K562 (cell line): Measurements from ENCODE around the gene TBC1D16.

Source experiments
- CCNT2 ChIP-seq: IDR thresholded peaks from 2 replicates; pipeline ENCODE4 v1.6.1; 2011; ENCODE audit warnings: borderline replicate concordance, low read depth, mild to moderate bottlenecking, moderate library complexity, mixed read lengths, low read length; ENCODE audit not compliant: insufficient read length; ENCODE audit errors: extremely low read depth
- CEBPG ChIP-seq, 3 experiments: fragments of 200-800 bp in 1 of 3; sonication (Bioruptor generic) in 1 of 3; sonication (generic) in 1 of 3; formaldehyde crosslinking in 1 of 3; IDR thresholded peaks in 2 of 3; conservative IDR thresholded peaks in 1 of 3; 2 replicates each; pipeline versions ENCODE4 v1.6.1 to v1.8.0; 2016 to 2022; ENCODE audit warnings: missing compliant biosample characterization in 2 of 3, missing genetic modification characterization in 2 of 3, mild to moderate bottlenecking in 1 of 3, missing genetic modification reagents in 1 of 3
- PHF8 ChIP-seq: fragments of 200-600 bp; sonication (generic); IDR thresholded peaks from 2 replicates; pipeline ENCODE4 v1.6.1; 2012; ENCODE audit warnings: mixed run types, mild to moderate bottlenecking, inconsistent platforms, low read length, moderate library complexity, borderline replicate concordance
- REST ChIP-seq, 2 experiments: fragments of 450-650 bp; formaldehyde crosslinking in 1 of 2; IDR thresholded peaks; 2 replicates each; pipeline versions ENCODE4 v1.4.0 to v1.6.1; 2014 to 2020; ENCODE audit warnings: mild to moderate bottlenecking in 2 of 2, borderline replicate concordance in 1 of 2, low read depth in 1 of 2
- XRCC4 ChIP-seq: IDR thresholded peaks from one replicate; pipeline ENCODE4 v1.6.1; 2011; ENCODE audit not compliant: insufficient read depth, insufficient read length; ENCODE audit errors: extremely low read depth
- ZFX ChIP-seq: sonication (generic); formaldehyde crosslinking; IDR thresholded peaks from 2 replicates; pipeline ENCODE4 v1.8.0; 2022; ENCODE audit warnings: mild to moderate bottlenecking, missing genetic modification reagents, moderate library complexity

- TF ChIP-seq CEBPG (CRISPR knock-in tag; IDR thresholded peaks at IDR 0.05) (no peak), CEBPG (tag; conservative IDR thresholded peaks at IDR 0.05 in 1 of 2, IDR thresholded peaks at IDR 0.05 in 1 of 2) (no peak), XRCC4 (no peak), PHF8 (no peak), ZFX (no peak), CCNT2 (no peak), REST (IDR thresholded peaks at IDR 0.05; ENCODE audit: borderline replicate concordance) (no peak), REST (CRISPR knock-in tag; IDR thresholded peaks at IDR 0.05; ENCODE audit: low read depth) (no peak)
Observed at GRCh38 chr17:80053102-80053501, 17.4 kb upstream of the TBC1D16 start.
